Ureter (tissue), 1 donor: ENCODE data around the gene MPP2. TPM values are rescaled to one million over a fixed set of nuclear protein-coding genes. Genes with fewer than 3 reads are reported as not detected.
"Not testable (repeated sequence)": the region's sequence is repeated elsewhere in the genome, so short reads cannot be mapped to it uniquely, and the experiment has no call there.

ENCODE experiments used
- DNase-seq: peaks from one replicate; pipeline ENCODE4 v3.0.0-alpha.2; 2020; ENCODE audit warnings: low spot score
- total RNA-seq: library from RNA; stranded (reverse); gene quantifications from one replicate; pipeline ENCODE4 v1.2.4, GENCODE V29; 2023
- donor health status: DM: yes; HTN: yes; CAD: no.

The MPP2 gene, protein sequence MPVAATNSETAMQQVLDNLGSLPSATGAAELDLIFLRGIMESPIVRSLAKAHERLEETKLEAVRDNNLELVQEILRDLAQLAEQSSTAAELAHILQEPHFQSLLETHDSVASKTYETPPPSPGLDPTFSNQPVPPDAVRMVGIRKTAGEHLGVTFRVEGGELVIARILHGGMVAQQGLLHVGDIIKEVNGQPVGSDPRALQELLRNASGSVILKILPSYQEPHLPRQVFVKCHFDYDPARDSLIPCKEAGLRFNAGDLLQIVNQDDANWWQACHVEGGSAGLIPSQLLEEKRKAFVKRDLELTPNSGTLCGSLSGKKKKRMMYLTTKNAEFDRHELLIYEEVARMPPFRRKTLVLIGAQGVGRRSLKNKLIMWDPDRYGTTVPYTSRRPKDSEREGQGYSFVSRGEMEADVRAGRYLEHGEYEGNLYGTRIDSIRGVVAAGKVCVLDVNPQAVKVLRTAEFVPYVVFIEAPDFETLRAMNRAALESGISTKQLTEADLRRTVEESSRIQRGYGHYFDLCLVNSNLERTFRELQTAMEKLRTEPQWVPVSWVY
- 9.8 TPM for total RNA-seq

DNA sequence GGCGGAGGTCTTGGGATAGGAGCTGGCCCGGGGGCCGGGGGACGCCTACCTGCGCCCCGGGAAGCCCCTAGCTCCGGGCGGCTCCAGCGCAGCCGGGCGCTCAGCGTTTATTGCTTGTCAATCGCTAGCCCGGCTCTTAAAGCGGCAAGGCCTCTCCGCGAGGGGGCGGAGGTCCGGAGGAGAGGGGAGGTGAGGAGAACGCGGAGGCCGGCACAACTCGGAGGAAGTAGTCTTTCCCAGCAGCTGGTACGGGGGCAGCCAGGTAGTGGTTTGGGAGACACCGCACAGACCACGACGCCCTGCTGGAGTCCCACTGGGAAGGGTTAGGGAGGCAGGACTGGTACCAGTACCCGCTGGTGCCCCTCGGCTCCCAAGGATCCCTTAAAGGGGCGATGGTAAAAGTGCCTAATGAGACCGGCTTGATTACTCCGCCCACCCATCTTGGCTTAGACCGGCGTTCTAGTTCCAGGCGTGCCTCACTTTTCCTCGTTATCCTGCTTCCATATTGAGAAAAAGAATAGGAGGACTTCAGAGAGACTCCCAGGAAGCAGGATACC, at the start of gene MPP2:
MPP2 (minus strand) TSS at position 112 of the 557 bp plus-strand sequence. CDS start 3,076 bp downstream, outside the sequence.
- peak; percentile 71 for DNase-seq

DNA sequence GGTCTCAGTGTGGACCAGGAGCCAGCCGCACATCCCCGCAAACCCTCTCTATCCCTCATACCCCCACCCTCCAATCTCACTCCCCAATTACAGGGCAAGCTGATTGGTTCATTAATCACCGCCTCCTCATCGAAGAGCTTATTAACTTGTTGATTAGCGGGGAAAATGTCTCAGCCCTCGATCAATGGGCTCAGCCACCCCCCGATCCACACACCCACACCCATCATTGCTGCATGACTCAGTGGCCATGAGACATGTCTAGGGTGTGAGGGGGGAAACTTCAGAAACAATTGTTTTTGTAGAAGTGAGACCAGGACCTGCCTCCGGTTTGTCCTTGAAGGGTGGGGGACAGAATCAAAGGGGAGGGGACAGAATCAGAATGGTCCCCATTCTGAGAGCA, 48.9 kb upstream of the MPP2 start:
- no peak for DNase-seq

DNA sequence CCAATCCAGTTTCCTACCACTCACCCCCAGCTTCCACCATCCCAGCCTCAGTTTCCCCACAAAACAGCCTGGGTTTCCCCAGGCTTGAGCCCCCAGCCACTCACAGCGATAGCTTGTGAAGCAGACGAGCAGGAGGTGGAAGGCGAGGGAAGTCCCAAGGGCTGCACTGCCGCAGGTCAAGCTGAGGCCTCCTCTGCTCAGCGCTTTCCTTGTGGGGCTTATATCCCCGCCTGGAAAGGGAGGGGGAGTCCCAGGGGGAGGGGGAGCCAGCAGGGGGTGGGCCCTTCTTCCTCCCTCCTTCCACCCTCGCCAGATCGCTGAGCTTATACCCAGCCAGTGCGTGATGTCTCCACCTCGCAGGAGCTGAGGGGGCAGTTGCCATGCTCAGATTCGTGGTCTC, 46.4 kb upstream of the MPP2 start, which contains the start of gene PYY:
PYY (minus strand) TSS at position 195 of the 400 bp plus-strand sequence. CDS start 457 bp downstream, outside the sequence.
- DNase-seq, result no peak

DNA sequence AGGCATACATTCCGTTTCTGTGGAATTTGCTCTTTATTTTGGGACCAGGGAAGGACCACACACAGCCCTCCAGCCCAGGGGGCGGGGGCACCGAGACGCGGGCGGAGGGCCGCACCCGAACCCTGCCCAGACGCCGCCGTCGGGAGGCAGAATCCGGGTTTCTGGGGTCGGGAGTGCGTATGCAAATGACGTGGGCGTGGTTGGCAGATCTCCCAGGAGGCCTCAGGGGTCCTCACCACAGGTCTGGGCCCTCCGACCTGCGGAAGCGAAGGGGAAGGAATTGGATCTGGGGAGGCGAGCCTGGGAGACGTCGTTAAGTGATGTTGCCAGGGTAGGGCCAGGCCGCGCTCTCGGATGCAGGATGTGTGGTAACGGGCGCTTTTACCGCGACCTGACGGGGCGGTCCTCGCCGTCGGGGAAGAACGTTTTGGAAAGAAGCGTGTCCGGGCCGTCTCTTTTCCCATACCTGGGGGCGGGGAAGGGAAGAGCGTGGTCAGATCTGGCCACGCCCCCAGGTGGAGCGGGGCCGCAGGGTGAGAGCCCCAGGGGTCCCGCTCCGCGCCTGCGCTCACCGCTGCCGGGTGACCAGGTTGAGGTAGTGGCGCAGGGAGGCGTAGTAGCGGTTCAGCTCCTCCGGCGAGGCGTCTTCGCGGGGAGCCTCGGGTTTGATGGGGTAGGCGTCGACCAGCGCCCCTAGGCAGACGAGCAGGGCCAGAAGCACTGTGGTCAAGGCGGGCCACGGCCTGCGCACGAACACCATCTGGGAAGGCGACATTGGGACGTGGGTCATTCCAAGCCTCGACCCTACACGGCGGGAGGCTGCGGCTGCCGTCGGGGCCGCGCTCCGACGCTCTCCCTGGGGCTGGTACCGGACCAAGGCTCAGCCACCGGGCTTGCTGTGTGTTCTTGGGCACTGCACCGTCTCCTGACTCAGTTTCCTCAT, 45.7 kb upstream of the MPP2 start:
- DNase-seq, result no peak

DNA sequence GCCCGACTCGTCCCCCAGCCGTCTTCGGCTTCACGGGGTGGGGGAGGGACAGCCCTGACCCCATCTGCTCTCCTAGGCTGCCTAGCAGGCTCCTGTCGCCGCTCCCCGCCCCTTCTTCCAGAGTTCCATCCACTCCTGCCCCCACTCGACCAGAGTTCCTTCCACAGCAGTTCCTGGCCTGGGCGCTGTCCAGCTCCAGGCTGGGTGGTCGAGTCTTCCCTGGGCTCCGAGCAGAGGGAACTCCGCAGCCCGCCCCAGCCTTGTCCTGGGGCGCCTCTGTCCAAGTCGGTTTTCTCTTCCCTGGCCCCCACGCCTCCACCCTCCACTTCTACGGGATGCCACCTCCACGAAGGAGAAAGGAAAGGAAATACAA, 45.0 kb upstream of the MPP2 start:
- no peak for DNase-seq

DNA sequence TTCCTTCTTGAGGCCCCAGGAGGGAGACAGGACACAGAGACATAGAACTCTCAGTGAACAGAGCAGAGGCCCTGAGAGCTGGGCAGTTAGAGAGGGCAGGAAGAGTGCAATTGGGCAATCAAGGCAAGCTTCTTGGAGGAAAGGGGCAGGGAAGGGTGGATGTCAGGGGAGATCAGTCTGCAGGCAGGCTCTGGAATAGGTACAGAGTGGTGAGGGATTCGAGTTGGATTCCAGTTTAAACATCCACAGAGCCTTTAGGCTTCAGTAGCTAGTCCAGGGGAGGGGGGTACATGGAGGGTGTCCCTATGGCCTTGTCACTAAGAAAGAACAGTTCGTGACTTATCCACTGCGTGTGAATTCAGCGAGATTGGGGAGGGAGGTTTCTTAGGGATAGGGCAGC, 44.4 kb upstream of the MPP2 start:
- DNase-seq, result no peak

DNA sequence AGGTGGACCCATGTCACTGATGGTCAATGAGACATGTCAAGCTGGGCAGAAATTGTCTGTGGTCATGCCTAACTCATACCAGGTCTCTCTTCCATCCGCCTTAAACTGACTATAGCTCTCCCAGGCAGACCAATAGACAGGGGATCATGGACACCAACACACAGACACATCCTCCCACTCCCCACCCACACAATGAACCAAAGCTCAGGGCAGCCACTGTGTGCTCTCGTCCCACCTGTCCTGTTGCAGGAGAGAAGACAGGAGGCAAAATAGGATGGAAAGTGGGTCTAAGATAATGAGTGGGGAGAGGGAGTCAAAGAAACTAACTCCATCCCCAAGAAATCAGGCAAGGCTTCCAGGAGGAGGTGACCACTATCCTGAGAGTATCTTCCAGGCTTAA, 43.2 kb upstream of the MPP2 start:
- no peak for DNase-seq

DNA sequence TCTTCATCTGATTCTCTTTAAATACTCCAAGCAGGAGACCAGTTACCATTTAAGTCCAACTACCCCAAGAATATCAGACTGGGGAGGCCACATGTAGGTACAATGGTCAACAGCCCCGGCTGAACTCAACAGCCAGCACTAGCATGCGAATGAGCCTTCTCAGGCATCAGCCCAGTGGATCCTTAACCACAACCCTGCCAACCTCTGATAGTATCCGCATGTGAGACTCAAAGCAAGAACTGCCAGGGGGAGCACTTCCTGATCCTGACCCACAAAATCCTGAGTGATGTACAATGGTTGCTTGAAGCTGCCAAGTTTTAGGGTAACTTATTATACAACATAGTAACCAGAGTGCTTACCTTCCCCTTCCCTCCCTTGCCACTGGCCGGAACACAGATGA, 42.4 kb upstream of the MPP2 start:
- DNase-seq, result no peak

DNA sequence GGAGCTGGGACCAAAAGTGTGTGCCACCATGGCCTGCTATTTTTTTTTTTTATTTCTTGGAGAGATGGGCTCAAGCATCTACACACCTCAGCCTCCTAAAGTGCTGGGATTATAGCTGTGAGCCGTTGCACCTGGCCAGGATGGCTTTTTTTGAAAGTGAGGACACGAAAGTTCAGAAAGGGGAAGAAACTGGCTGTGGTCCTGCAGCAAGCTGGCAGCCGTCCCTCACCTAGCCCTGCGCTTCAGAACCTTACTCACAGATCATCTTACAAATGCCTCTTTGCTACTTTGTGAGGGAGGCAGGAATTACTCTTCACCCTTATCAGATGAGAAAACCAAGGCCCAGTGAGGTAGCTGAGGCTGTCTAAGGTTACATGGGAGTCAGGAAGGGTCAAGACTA, 39.4 kb upstream of the MPP2 start:
- no peak for DNase-seq

DNA sequence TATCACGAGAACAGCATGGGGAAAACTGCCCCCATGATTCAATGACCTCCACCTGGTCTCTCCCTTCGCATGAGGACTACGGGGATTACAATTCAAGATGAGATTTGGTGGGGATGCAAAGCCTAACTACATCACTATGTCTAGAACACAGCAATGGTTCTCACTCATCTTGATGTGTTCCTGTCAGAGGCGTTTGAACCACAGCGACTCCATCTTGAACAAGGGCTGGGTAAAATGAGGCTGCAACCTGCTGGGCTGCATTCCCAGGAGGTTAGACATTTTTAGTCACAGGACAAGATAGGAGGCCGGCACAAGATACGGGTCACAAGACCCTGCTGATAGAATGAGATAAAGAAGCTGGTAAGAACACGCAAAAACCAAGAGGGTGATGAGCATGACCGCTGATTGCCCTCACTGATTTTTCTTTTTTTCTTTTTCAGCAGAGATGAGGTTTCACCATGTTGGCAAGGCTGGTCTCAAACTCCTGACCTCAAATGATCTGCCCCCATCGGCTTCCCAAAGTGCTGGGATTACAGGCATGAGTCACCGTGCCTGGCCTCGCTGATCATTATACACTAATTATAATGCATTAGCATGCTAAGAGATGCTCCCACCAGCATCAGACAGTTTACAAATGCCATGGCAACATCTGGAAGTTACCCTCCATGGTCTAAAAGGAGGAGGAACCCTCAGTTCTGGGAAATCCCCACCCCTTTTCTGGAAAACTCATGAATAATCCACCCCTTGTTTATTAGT, 37.9 kb upstream of the MPP2 start:
- no peak for DNase-seq

DNA sequence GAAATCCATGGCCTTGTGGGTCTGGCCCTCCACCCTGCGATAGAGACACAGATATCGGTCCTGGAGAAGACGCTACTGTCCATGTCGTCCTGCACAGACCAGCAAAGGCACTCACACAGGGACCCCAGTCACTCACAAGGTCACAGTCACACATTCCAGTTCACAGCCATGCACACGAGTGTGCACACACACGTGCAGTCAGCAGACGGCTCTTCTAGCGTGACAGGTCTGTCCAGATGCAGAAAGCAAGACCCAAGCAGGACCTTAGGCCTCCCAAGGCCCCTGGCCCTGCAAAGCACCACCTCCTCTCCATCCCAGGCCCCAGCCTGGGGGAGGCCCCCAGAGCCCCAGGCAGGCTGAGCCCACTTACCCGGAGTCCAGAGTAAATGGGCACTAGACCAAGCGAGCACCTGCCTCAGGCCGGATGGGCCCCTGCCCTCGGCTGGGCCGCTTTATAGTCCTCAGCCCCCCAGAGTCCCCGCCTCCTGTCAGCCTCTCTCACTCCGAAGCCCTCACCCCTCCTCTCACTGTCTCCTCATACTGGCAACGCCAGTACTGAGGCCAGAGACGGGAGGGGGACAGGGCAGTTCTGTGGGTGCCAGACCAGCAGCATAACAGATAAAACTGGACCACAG, 34.8 kb upstream of the MPP2 start, which contains the start of gene PPY:
PPY (minus strand) TSS at position 426 of the 635 bp plus-strand sequence. CDS start 822 bp downstream, outside the sequence.
- DNase-seq, result no peak

DNA sequence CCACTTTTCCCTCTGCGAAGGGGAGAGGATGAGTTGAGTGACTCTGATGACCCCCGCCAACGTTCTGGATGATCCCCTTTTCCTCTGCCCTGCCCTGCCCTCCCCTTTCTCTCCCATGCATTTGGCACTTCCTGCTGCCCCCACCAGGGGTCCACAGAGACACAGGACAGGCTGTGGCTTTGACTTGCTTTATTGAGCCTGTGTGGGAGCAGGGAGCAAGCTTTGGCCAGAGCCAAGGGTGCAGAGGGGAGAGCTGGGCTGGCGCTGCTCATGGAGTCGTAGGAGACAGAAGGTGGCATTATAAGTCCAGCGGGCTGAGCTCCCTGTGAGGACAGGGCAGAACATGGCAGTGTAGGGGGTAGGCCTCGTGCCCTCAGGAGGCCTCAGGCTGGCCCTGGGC, 33.3 kb upstream of the MPP2 start:
- DNase-seq, result no peak

DNA sequence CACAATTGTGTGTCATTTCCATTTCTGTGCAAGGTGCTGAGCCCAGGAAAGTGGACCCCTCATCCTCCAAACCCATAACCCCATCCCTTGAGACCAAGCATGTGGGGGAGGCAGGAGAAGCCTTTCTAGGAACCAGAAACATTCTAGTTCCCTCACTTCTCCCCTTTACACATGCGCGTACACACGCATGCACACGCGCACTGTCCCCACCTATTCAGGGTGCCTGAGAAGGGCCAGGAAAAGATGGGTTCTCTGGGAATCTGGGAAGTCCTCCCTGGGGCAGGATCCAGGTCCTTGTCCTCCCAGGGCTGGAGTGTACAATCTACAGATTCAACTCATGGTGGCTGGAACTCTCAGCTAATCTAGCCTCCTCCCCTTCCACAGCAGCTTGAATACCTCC, 32.5 kb upstream of the MPP2 start:
- DNase-seq, result no peak

DNA sequence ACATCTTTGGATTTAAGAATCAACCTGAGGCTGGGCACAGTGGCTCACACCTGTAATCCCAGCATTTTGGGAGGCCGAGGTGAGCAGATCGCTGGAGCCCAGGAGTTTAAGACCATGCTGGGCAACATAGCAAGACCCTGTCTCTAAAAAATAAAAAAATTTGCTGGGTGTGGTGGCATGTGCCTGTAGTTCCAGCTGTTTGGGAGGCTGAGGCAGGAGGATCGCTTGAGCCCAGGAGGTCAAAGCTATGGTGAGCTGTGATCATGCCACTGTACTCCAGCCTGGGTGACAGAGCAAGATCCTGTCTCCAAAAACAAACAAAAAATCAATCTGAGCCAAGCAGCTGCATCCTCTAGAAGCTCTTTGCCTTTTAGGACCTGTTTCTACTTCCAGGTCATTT, 32.1 kb upstream of the MPP2 start:
- not testable (repeated sequence) for DNase-seq

DNA sequence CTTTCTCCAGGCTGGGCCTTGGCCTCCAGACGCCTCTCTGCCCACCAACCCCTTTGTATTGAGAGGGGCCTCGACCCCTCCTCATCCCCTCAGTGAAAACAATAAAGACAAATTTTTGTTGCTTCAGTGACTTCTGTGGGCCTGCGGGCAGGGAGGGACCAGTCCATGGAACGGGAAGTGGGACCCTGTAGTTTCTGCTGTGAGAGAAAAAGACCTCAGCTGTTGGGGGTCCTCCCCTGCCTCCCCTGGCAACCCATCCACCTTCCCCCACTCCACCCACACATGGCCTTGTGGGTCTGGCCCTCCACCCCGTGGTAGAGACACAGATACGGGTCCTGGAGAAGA, 31.5 kb upstream of the MPP2 start:
- DNase-seq, result no peak

DNA sequence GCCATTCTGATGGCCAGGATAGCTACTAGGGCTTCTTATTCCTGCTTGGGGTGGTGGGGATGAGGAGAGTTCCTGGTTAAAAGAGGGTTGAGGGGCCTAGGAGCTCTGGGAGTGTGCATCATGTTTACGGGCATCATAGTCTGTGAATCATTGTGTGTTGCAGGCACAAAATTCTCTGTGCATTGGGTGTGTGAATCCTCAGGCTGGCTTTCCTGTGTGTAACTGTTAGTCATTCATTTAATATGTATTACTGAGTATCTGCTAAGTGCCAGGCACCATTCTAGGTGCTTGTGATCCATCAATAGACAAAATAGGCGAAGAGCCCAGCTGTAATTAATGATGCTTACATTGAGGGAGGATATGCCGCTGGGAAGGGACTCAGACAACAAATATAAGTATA, 29.1 kb upstream of the MPP2 start:
- DNase-seq, result no peak

DNA sequence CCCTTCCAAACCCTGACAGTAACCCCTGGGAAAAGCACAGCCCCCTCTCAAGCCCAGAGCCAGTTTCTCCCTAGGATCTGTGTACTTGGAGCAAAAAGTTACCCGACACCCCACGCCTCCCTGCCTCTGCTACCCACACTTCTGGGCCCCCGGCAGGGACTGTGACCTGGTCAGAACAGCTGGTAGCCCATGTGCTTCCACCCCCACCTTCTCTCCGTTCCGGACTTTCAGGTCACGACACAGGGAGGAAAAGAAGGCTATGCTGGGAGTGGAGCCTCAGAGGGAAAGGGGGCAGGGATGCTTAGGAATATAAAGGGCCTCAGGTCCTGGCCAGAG, 28.6 kb upstream of the MPP2 start:
- no peak for DNase-seq

DNA sequence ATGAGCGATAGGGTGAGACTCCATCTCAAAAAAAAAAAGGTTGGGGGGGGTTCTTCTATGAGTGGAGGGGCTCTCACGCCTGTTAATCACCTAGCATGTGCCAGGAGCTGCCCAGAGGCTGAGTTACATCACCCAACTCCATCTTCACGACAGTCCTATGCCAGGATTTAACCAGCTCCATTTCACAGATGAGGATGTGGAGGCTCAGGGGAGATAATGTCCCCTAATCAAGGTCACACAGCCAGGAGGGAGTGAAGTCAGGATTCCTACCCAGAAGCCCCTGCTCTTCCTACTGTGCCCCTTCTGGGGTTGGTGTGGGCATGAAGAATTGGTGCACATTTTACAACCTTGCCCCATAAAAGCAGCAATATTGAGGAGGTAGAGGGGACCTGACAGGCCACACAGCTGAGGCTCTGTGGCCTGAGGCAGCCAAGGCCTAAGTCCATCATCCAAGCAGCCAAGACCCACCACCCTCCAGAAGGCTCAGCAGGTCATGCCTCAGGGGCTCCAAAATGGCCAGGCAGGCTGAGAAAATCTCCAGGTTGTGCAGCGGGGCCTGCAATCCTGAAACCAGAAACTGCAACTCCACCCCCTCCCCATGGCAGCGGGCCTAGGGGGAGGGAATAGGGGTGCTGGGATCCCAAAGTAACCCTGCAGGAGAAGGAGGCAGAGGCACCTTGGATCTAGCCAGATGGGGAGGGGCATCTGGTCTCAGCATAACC, 28.0 kb upstream of the MPP2 start:
- DNase-seq, result no peak

DNA sequence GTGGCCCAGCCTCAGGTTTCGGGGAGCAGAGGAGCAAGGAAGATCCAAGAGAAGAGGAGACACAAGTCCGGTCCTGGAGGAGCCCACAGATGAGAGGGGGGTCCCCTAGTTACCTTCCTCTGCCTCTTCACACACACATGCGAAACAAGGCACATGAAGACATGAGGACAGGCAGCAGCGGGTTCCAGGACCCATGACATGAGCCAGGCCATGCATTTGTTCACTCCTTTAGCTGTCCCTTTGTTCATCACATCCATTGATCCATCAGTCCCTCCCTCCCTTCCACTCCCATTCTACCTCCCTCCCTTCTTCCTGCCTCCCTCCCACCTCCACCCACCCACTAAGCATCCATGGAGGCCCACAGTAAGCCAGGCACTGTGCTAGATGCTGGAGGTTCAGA, 25.6 kb upstream of the MPP2 start:
- DNase-seq, result no peak

DNA sequence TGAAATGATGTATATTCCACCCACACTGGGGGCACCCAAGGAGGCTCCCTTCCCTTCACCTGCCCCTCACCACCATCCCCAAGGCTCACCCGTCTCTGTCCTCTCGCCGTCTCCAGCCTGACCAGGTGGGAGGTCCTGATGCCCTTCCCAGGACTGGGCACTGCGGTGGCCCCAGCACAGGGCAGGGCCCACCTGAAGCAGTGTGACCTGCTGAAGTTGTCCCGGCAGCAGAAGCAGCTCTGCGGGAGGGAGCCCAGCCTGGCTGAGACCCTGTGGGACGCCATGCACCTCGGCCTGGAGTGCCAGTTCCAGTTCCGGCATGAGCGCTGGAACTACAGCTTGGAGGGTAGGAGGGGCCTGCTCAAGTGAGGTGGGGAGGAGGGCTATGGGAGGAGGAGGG, 25.0 kb upstream of the MPP2 start:
- DNase-seq, result no peak
